Measurements from ENCODE around the gene DNAJC19.

DNA sequence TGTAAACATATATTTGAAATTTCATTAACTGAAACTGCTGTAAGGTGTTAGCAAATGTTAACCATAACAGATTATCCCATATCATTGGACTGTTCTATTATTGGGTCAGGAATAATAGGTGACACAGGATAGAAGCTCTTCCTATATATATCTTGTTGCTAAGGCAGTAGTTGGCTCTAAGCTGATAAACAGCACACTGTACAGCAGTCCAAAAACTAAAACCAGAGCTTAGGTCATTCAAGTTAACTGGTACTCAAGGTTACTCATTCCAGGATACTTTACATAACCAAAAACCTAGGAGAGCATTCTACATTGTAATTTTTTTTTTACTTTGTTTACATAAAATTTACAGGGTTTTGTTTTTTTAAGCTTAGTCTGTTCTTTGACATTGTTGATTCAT, 8.9 kb downstream of the DNAJC19 start:
- TF ChIP-seq CTCF (IDR thresholded peaks at IDR 0.05; ENCODE audit: insufficient read depth, low read length, poor library complexity, severe bottlenecking): no peak
- no peak for TF ChIP-seq EZH2phosphoT487 (conservative IDR thresholded peaks at IDR 0.05; ENCODE audit: low read length)

All from SU-DHL-6 (cell line).